Pancreas (tissue), 10 donors: Measurements from ENCODE around the gene MCC. TPM values are rescaled to one million over a fixed set of nuclear protein-coding genes. Genes with fewer than 3 reads are reported as not detected.

Experiments used
- ATAC-seq, 4 donors: fragments of 200-7000 bp; cut with Tn5 transposase; one replicate each; pipeline versions ENCODE4 v1.8.0 to v1.9.1; 2020; ENCODE audit warnings: mild to moderate bottlenecking in 4 of 4, moderate library complexity in 4 of 4
- DNase-seq, 6 donors: peaks; one replicate each; pipeline ENCODE4 v3.0.0-alpha.2; 2020
- FAIRE-seq: peaks from 2 replicates; lab custom pipeline; 2012; peaks lifted over from hg19 to GRCh38; lab: Jason Lieb, UNC
- H3K27ac ChIP-seq, 4 donors: fragments of 200-600 bp; sonication (generic); 1 replicate in 3 of 4; 2 replicates in 1 of 4; pipeline versions ENCODE4 v1.5.0 to v1.8.0; 2020
- H3K27me3 ChIP-seq, 4 donors: fragments of 200-600 bp; one replicate each; pipeline ENCODE4 v1.8.0; 2021
- H3K36me3 ChIP-seq, 3 donors: fragments of 200-600 bp; sonication (generic) in 1 of 3; one replicate each; pipeline versions ENCODE4 v1.5.0 to v1.8.0; 2020 to 2021
- H3K4me1 ChIP-seq, 3 donors: fragments of 200-600 bp; one replicate each; pipeline ENCODE4 v1.8.0; 2021
- H3K4me3 ChIP-seq, 4 donors: fragments of 200-600 bp; sonication (generic) in 2 of 4; one replicate each; pipeline versions ENCODE4 v1.5.0 to v1.8.0; 2020 to 2021
- H3K9me3 ChIP-seq, 4 donors: fragments of 200-600 bp; one replicate each; pipeline ENCODE4 v1.8.0; 2021
- whole genome bisulfite sequencing, 2 donors: extraction: QIAGEN DNeasy Blood & Tissue Kit; methylation state at CpG; one replicate each; pipeline ENCODE4 v1.1.7; 2013; 5-methylcytosine and 5-hydroxymethylcytosine counted together
- intact Hi-C, 3 donors: fragments of 100-400 bp; cut with DNase I; formaldehyde crosslinking; loops; one replicate each; pipeline versions ENCODE4 v1.11.1 to v1.14.2; 2022
- polyA plus RNA-seq, 2 donors: library from polyadenylated mRNA; stranded (reverse); fragments of 200-250 nt; gene quantifications; one replicate each; pipeline ENCODE4 v1.2.3, GENCODE V29; 2013
- total RNA-seq, 6 donors: library from RNA; stranded (reverse); fragmentation: NEBNext Ultra II Directional in 4 of 6; extraction: Animal tissue kit (Norgen Biotek cat#: 25700) in 4 of 6; gene quantifications; one replicate each; pipeline versions ENCODE4 v1.2.1 to v1.2.4, GENCODE V29; 2021 to 2023
- TF ChIP-seq, protein P1 (sequence below), 4 donors: fragments of 200-600 bp; sonication (generic) in 3 of 4; IDR thresholded peaks; one replicate each; pipeline versions ENCODE4 v1.5.0 to v1.8.0; 2021; ENCODE audit warnings: antibody characterized with exemption in 4 of 4
- donor health status: healthy with polysubstance abuse.
- donor health status: DM: no; HTN: no; CAD: no; lungs with moderate emphysema.
- donor health status: DM: no; HTN: no; CAD: no.
- donor health status: control.
- donor health status: control.
- donor health status: Bipolar disorder and iron deficiency.
- donor health status: DM: yes; HTN: yes; CAD: no.
- donor health status: DM: no; HTN: no; CAD: no.
- donor health status: DM: no; HTN: no; CAD: no.
- donor health status: DM: yes; HTN: yes; CAD: no.

MCC gene
- total and polyA plus RNA-seq, 8 donors = 1.3 to 8.3 (median 4.0) TPM

DNA sequence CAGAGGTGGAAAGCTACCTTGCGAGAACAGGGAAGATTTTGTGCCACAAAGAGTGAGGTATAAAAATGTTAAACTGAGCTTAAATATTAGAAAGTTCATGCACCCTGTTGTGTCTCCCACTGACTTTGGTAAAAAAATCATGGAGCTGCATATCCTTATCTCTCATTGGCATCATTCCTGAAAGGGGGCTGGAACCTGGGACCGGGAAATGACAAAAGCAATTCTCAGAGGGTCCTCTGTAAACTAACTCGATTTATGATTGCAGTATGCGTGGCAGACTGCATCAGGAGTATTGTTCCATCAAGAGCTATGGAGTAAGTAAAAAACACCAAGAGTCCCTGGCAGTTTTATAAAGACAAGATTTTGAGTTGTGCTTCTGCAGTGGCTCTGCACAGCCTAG, 362.9 kb downstream of the MCC start:
- Histone ChIP-seq H3K4me3 (no peak overlapping the region), H3K27ac (no peak overlapping the region), H3K9me3 (no peaks in the 10 kb centered on the region), H3K36me3 (no peaks in the 10 kb centered on the region), H3K4me1 (peaks cover 0 to 9% (median 8%) of the 10 kb centered on the region in 3 donors), H3K27me3 (no peaks in the 10 kb centered on the region)
- no peak for FAIRE-seq
- DNase-seq = no peak
- ATAC-seq = peak in 1 of 4 donors; percentile 18
- 29 to 54% methylated on average over 4 of the region's 4 CpGs for WGBS, 2 donors
- TF ChIP-seq, protein P1, sequence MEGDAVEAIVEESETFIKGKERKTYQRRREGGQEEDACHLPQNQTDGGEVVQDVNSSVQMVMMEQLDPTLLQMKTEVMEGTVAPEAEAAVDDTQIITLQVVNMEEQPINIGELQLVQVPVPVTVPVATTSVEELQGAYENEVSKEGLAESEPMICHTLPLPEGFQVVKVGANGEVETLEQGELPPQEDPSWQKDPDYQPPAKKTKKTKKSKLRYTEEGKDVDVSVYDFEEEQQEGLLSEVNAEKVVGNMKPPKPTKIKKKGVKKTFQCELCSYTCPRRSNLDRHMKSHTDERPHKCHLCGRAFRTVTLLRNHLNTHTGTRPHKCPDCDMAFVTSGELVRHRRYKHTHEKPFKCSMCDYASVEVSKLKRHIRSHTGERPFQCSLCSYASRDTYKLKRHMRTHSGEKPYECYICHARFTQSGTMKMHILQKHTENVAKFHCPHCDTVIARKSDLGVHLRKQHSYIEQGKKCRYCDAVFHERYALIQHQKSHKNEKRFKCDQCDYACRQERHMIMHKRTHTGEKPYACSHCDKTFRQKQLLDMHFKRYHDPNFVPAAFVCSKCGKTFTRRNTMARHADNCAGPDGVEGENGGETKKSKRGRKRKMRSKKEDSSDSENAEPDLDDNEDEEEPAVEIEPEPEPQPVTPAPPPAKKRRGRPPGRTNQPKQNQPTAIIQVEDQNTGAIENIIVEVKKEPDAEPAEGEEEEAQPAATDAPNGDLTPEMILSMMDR (IDR thresholded peaks at IDR 0.05) = no peak
- intact Hi-C loops = no loop called here

DNA sequence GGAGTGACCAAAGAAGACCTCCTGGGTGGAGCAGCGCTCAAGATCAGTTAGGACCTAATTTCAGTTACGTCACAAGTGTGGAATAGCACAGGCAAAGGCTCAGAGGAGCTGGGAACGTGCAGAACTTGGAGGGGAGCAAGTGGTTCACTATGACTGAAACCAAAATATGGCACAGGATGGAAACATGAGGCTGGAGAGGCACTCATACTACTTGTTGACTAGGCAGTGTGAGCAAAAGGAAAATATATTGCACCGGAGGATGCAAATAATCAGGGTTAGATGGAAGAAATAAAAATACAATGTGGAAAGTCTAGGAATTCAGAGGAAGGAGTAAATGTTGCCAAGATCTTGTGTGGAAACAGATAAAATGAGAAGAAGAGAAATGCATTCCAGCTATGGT, 363.3 kb downstream of the MCC start:
- ATAC-seq (no peak), FAIRE-seq (no peak), DNase-seq (no peak)
- H3K9me3 ChIP-seq = no peaks in the 10 kb centered on the region
- intact Hi-C loops = no loop called here
- no peak overlapping the region for H3K4me3 ChIP-seq
- no peaks in the 10 kb centered on the region for H3K27me3 ChIP-seq
- peaks cover 0 to 9% (median 8%) of the 10 kb centered on the region in 3 donors for H3K4me1 ChIP-seq
- WGBS, 2 donors = 75 to 85% methylated on average over 4 of the region's 4 CpGs
- H3K36me3 ChIP-seq = no peaks in the 10 kb centered on the region
- TF ChIP-seq, protein P1 (IDR thresholded peaks at IDR 0.05) = no peak
- H3K27ac ChIP-seq = no peak overlapping the region

DNA sequence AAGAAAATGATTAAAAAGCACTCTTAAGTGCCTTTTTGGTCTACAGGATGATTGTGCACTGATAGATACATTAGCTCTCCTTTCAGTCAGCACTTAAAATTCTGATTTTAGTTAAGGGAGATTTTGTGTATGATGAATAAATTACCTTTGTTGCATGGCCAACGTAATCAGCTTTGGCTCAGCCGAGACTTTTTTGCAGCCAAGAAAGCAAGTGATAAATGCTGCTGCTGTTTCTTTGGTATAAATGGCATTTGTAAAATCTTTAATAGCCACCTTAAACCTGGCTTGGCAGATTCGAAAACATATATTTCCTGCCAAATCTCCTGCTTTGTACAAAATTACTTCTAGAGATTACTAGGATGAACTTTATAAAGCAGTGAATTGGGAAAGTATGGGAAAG, 364.0 kb downstream of the MCC start:
- H3K27ac ChIP-seq = no peak overlapping the region
- no peaks in the 10 kb centered on the region for H3K27me3 ChIP-seq
- H3K4me3 ChIP-seq = no peak overlapping the region
- intact Hi-C loops = no loop called here
- no peak for FAIRE-seq
- 9 to 10% methylated on average over 3 of the region's 3 CpGs for WGBS, 2 donors
- H3K9me3 ChIP-seq = no peaks in the 10 kb centered on the region
- TF ChIP-seq, protein P1 (IDR thresholded peaks at IDR 0.05) = no peak
- peak in 2 of 4 donors; percentile 31 to 44 for ATAC-seq
- H3K4me1 ChIP-seq = peaks cover 0 to 9% (median 8%) of the 10 kb centered on the region in 3 donors
- H3K36me3 ChIP-seq = no peaks in the 10 kb centered on the region
- DNase-seq = no peak

DNA sequence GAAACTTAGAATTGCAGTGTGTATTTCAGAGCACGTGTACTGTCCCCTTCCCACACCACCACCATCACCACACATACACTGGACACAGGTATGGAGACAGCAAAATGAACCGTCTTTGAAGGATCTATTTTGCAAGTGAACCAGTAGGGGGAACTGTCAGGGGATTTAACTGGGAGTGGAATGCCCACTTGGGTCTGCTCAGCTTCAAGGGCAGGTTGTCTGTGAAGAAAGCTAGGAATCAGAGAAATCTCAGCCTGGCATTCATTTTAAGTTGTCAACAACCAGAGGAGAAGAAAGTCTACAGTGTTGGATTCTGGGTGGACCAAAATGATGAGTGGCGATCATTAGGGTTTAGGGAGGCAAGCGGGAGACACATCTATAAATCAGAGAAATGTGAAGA, 364.6 kb downstream of the MCC start:
- FAIRE-seq = no peak
- ATAC-seq = peak in 2 of 4 donors; percentile 33 to 50
- no peak for DNase-seq
- TF ChIP-seq, protein P1 (IDR thresholded peaks at IDR 0.05) = no peak
- H3K9me3 ChIP-seq = no peaks in the 10 kb centered on the region
- no peaks in the 10 kb centered on the region for H3K36me3 ChIP-seq
- intact Hi-C loops = no loop called here
- H3K4me3 ChIP-seq = no peak overlapping the region
- H3K27me3 ChIP-seq = no peaks in the 10 kb centered on the region
- whole genome bisulfite sequencing, 2 donors = 50 to 60% methylated on average over 4 of the region's 4 CpGs
- peaks cover 0 to 9% (median 8%) of the 10 kb centered on the region in 3 donors for H3K4me1 ChIP-seq
- H3K27ac ChIP-seq = no peak overlapping the region

DNA sequence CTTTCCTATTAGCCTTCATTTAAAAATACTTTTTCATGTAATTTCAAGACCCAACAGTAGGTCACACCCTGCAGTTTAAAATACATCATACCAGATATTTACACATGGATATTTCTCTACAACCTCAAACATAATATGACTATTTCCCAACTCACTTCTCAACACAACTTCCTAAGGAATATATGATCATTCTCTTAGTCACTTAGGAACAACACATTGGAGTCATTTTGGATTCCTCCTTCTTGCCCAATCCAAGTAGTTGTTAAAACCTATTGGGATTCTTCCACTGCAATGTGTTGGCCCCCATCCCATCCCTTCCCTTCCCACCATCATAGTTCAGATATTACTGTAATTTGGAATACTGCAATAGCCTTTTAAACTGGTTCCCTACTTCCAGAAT, 366.2 kb downstream of the MCC start:
- Histone ChIP-seq H3K9me3 (no peaks in the 10 kb centered on the region), H3K27me3 (no peaks in the 10 kb centered on the region), H3K36me3 (no peaks in the 10 kb centered on the region), H3K4me3 (no peak overlapping the region), H3K4me1 (peaks cover 0 to 9% (median 8%) of the 10 kb centered on the region in 3 donors), H3K27ac (no peak overlapping the region)
- intact Hi-C loops = no loop called here
- TF ChIP-seq, protein P1 (IDR thresholded peaks at IDR 0.05) = no peak
- DNase-seq (no peak), FAIRE-seq (no peak), ATAC-seq (peak in 1 of 4 donors; percentile 19)
